GM19467 (cell line): ENCODE data around the gene FYB2.
"Not testable (repeated sequence)": the region's sequence is repeated elsewhere in the genome, so short reads cannot be mapped to it uniquely, and the experiment has no call there.

Experiments used
- ATAC-seq: cut with Tn5 transposase; IDR thresholded peaks from one replicate; pipeline ENCODE4 v1.9.1; 2021; ENCODE audit warnings: mild to moderate bottlenecking, moderate library complexity; ENCODE audit not compliant: unreplicated experiment

The FYB2 gene

DNA sequence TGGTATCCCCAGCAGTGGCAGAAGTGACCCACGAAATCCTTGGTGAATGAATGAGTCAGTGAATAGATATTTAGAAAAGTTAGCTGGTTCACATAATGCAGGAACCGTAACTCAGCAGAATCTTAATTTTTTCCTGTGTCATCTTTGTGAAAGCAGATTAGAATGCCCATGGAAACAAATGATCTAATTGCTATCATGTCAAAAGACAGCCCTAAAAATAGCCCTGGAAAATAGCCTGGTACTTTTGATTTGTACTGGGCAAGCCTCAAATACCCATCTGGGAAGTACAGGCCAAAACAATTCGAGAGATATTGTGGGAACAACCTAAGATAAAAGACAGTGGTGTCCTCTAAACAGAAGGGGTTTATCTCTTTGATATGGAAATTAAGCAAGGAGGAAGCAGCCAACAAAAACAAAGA is 21.1 kb downstream of the FYB2 start:
- no peak for ATAC-seq

DNA sequence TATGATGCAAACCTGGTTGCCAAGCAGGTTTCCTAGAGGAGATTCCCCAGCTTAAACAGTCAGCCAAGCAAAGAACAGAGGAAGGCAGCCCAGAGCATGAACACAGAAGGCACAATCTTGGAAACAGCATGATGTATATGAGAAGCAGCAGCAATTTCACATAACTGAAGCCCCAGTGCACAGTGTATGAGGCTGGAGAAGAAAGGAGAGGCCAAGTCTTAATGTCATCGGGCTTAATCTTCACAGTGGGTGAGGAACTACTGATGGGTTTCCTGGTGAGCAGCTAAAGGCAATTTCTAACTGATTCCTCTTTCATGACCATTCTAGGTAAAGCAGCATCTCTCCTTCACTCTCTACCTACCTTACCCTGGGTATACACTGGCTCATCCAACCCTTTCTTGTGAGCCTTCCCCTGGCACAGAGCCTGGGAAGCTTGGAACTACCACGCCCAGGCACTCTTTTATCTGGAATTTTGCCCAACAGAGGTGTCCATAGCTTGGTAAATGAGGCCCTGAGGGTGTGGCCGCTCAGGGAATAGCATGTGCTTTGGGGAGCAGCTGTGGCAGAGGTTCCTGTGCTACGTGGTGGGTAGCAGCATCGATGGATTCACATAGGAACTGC is 22.0 kb downstream of the FYB2 start:
- no peak for ATAC-seq

DNA sequence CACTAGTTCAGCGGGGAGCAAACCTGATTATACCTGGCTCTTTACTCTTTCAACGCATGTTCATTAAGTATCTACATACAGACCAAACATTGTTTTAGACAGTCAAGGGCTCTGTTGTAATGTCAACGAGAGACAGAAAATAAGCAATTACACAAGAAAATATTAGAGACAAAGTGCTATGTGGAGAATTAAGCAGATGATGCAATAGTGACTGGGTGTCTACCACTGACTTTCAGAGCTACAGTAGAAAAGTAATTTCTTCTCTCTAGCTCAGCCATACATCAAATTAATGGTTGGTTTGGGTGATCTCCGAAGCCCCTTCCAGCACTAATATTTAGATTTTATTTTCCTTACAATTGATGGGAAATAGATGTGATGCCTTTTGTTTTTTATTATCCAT is 23.3 kb downstream of the FYB2 start:
- no peak for ATAC-seq

DNA sequence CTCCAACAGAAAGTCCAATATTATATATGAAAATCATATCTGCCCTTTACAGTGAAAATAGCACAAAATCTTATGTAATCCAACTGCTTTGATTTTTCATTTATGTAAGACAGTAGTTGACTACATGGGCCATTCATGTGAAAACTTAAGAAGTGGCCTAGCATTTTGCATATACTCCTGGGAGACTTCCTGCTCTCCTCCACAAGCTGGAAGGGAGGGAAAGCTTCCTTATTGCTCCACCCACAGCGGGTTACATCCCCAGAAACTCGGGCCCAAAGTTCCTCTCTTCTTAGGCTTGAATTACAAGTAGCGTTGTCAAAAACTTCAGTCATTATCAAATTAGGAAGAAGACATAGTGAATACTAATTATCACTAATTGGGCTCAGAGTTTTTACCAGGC is 29.2 kb downstream of the FYB2 start:
- no peak for ATAC-seq

DNA sequence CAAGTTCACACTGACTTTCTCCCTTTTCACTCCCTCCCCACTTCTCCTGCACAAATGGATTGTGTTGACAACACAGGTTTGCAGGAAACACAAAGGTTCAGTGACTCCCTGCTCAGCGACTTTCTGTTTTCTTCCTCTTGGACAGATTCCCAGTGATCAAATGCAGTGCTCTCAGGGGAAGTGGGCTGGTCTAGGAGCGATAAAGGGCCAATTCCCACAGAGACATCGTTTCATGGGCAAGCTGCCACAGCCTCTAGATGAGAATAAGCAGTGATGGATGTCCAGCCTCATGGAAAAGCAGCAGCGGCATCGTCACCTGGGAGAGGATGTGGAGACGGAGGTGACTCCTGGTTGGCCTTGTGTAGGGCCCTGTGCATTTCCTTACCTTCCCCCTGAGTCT is 30.6 kb downstream of the FYB2 start:
- ATAC-seq, result no peak

DNA sequence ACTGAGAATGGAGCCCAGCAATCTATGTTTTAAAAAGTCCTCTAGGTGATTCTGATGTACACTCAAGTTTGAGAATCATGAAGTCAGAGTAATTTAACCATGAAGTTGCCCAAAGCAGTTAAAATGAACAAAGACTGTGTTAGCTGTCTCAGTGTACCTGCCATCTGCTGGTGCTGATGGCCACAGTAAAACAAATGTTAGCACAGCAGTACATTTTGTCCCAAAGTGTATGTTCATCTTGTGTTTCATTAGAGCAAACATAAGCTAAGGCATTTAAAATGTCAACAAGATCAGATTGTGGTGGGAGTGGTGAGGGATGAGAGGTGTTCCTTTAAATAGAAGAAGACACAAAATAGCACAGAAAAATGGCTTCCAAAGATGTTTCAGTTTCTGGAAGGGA is 31.1 kb downstream of the FYB2 start:
- no peak for ATAC-seq

DNA sequence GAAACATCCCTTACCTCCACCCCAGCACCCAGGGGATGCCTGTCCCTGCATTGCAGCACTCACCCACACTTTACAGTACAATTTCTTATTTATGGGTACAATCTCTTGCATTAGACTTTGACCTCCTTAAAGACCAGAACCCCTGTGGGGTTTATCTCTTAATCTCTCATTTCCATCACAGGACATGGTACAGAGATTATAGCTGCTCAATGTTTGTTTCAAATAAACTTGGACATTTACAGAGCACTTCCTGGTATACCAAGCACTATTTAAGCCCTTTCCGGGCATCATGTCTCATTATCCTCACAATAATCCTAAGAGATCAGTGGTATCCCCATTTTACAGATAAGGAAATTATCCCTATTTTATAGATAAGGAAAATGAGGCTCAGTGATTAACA is 31.9 kb downstream of the FYB2 start:
- no peak for ATAC-seq

DNA sequence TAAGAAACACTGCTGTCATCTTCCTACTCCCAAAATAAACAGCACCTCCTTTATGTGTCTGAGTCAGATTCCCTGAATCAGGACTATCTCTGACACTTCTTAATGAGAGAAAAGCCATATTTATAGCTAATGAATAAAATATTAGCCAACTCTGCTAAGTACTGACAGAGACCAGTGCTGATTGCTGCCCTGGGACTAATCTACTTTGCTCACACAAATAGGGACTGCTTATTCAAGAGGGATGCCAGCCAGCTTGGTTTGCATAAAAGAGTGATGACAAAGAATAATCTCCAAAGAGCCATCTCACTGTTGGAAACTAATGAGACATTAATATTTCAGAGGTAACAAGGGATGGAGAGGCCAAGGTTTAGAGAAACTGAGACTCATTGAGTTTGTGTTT is 36.4 kb downstream of the FYB2 start:
- no peak for ATAC-seq

DNA sequence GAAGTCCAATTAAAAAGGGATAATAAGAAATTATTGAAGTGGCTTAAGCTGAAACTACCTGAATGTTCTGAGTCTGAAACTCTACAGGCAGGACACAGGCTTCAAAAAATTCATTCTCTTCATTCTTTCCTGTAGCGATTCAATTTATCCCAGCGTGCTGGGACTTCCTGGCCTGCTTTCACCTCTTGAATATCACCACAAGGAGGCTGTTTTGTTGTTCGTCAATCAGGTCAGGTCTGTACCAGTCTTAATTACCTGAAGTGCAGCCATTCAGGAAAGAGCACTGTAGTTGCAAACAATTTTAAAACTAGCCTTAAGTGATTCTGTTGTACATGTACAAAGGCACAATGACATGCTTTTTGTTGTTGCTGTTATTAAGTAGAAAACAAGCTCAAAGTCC is 38.4 kb downstream of the FYB2 start:
- no peak for ATAC-seq

DNA sequence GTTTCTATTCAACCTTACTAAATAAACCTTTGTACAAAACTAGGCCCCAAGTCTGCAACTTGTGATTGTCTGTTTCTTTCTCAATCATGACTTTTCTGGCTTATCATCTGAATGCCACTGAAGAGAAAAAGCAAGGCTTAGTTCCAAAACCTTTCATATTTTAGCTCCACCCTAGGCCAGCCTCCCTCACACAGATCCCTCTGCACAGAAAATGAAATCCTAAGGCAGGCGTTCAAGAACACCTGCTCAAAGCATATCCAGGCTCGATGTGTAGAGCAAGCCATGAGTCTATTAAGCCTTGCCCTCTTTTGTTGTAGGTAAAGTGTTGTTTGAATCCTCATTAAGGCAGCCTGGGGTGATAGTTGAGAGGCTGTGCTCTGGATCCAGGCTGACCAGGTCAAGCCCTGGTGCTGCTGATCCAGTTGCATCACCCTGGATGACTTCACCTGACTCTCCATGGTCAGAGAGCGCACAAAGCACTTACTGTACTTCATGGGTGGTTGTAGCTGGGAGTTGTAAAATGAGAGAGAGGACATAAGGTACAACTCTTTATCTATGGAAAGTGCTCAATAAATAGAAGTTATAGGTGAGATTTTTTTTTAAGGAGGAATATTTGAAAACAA is 39.0 kb downstream of the FYB2 start:
- no peak for ATAC-seq

DNA sequence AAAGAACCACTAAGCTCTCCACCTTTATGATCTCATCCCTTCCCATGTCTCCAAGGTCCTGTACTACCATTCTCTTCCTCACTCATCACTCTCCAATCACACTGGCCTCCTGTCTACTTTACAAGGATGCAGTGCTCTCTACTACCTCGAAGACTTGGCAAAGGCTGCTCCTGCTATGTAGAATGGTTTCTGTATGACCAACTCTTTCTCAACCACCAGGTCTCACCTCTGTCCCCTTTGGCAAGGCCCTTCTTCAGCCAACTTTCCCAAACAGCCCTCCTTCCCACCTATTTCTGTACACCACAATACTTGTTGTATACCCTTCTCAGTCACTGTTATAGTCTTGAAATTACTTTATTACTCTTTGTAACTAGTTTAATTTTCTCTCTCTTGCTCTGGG is 41.2 kb downstream of the FYB2 start:
- no peak for ATAC-seq

DNA sequence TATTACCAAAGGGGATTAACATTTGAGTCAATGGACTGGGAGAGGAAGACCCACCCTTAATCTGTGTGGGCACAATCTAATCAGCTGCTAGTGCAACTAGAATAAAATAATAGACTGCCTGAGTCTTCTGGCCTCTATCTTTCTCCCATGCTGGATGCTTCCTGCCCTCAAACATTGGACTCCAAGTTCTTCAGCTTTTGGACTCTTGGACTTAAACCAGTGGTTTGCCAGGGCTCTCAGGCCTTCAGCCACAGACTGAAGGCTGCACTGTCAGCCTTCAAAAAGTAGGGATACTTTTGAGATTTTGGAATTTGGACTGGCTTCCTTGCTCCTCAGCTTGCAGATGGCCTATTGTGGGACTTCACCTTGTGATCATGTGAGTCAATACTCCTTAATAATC is 44.5 kb downstream of the FYB2 start:
- ATAC-seq, result not testable (repeated sequence)

DNA sequence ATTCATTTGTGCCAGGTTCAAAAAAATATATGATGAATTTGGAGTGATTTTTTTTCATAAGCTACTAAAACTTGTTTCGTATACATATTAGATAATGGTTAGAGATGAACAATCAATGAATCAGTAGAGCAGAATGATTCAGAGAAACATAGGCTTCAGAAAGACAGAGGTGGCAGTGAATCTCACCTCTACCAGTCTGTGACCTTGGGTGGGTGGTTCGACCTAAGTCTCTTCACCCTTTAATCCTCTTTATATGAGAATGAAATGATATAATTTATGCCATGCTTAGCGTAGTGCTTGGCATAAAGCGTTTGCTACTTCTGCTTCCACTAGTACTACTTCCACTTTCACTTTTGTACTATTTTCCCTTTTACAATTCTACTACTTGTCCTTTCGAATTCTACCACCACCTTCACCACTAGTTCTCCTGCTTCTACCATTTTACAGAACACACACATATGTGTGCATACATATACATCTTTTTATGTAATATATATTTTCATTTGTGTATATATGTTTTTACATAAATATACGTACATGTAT is 45.1 kb downstream of the FYB2 start:
- no peak for ATAC-seq

DNA sequence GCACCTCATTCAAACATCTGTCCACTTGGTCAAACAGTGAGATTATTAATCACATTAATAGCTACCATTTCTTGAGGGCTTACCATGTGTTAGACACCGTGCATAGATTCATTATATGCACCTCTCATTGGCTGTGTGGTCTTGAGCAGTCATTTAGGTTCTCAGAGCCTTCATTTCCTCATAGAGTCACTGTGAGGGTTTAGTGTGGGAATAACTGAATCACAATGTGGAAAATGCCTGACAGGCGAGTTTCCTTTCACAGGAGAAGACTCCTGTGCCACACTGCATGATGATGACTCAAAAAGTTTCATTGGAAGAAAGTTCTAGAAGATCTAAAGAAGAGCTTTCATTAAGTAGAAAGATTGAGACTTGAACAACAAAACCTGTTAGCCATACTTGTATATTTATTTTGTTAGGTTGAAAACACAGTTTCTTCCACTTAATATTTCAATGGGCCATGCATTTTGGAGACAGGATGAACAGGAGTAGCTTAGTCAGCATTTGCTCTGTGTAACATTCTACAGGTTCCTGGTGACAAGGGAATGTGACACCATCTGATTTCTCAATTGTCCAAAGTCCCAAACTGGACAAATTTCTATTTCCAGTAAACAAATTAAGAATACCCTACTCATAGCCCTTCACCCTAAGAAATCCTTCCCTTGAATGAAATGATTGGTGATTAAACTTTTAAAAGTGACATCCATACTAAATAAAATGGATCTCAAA is 45.7 kb downstream of the FYB2 start:
- ATAC-seq, result no peak

DNA sequence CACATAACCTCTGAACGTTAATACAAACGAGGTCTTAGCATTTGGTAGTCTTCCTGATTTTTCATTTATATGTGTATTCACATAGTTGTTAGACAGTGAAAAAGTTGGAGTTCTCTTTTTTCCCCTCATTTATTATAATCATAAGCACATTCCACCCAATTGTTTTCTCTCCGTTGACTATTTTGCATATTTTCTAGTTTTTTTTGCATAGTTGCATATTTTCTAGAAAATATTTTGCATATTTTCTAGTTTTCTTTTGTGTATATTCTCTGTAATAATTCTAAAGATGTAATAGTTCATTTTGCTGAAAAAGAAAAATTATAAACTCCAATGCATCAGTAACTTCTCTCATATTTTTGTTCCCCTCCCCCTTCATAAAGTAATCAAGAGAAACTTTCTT is 47.5 kb downstream of the FYB2 start:
- no peak for ATAC-seq

DNA sequence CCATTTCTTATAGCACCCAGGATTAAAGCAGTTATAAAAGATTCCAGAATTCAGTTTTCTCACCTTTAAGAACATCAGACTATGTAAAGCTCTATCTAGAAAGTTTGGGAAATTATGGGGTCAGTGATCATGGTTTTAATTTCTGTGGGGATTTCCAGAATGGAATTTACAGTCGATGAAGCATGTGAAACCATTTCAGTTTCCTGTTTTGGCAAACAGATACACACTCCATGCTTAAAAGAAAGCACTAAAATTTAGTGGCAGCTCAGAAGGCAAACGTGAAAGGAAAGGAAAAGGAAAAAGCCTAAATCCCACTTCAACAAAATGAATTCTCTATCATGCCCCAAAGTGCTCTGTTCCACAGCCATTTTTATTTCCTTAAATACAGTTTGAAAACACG is 60.4 kb downstream of the FYB2 start:
- no peak for ATAC-seq

DNA sequence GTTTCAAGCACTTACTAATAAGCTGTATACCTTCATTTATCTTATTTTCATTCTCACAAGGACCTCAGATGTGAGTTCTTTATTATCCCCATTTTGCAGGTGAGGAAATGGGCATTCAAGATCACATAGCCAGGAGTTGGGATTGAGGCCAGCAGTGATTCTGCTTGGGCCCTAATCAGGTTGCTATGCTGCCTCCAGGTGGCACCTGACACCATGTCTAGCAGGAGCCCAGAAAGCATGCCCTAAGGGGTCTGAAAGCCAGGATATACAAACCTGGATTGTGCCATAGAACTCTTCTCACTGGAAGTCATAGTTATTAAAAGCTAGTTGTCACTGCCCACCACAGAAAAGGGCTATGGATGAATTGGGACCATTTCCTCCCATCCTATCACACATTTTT is 61.1 kb downstream of the FYB2 start:
- no peak for ATAC-seq

DNA sequence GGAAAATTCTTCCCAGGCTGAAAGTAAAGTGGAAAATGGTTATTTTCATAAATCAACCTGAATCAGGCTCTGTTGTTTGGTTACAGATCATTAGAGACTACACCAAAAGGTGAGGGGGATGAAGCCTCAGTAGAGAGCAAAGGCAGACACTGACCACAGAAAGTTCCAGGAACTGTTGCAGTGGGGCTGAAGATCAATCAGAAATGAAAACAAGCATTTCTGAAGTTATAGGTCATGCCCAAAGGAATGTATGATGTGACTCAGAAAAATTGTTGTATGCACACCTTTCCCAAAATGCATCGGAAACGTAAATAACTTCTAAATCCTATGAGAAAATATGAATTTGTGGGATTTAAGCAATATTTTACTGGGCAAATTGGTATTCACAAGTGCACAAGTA is 63.3 kb downstream of the FYB2 start:
- ATAC-seq, result no peak

DNA sequence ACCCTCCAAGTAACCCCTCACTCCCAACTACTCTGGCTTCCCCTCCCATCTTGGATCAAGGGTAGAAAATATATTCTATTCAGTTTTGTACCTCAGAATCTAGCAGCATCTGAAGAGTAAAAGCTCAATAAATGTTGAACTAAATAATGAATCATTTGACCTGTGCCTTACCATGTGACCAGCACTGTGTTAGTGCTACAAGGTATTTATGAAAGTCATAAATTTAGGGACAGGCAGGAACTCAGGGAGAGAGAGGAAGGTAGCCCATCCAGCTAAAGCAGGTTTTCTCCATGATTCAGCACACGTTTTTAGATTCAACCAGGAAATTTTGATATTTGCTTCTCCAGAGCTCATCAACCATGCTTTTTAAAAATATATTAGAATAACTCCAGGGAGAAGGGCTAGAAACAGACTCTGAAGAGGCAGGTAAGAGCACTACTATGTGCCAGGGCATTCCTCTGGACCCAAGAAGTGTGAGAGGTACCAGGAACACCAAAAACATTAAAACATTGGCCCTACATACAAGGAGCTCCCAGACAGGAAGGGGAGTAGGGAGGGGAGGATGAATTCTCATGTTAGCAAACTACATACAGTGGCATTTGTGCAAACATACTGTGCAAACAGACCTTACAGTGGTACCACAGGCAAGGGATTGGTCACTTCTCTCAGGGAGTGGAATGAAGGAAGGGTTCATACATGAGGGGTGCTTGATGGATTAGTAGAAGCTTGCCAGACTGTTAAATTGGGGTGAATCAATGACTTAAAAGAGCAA is 64.3 kb downstream of the FYB2 start:
- ATAC-seq, result no peak

DNA sequence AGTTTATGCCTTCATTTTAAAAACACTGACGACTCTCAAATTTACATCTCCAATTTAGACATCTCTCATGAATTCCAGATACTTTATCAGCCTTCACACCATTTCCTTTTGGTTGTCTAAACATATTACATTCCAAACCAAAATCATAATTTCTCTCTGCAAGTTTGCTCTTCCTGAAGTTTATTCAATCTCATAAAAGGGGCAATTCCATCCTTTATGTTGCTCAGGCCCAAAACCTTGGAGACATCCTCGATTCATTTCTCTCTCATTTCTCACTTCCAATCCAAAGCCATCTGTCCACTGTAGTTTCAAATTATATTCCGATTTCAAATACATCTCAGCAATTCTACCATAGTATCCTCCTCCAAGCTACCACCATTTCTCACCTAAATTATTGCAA is 74.0 kb downstream of the FYB2 start:
- ATAC-seq, result no peak

DNA sequence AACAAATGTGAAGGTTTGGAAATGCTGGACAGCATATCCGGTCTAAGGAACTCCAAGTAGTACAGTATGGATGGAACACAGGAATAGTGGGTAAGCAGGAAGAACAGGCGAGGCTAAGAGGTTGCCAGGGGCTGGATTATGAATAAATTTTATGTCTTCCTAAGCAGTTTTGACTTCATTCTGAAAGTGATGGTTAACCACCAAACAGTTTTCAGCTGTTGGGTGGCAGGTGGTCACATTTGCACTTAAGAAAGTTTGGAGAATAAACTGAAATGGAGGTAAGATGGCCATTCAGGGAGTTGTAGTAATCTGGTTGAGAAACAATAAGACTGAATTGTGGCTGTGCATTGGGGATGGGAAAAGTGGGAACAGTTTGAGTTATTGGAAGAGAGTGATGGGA is 90.2 kb downstream of the FYB2 start:
- ATAC-seq, result no peak

DNA sequence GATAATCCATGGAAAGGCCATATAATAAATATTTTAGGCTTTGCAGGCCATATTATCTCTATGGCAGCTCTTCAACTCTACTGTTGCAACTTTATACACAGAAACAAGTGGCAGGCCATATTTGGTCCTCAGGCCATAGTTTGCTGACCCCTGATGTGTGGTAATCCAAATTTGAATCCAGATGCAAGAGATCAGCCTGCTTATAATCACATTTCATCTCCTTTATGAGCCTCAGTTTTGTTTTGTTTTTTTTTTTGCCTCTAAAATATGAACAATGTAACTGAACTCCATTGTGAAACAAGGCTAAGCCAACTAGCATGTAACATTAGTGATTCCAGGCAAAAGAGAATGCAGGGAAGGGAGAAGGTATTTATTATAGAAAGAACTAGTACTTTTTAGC is 92.5 kb downstream of the FYB2 start:
- ATAC-seq, result no peak
